Myocyte (in vitro differentiated cells): ENCODE measurements around the gene ELFN1. TPM values are rescaled to one million over a fixed set of nuclear protein-coding genes. Genes with fewer than 3 reads are reported as not detected.

ENCODE experiments used
- DNase-seq: peaks from one replicate; pipeline ENCODE4 v3.0.0-alpha.2; 2012; ENCODE audit warnings: low read depth
- polyA plus RNA-seq: library from polyadenylated mRNA; unstranded; fragments of >200 nt; gene quantifications from one replicate; pipeline ENCODE4 v1.2.1, GENCODE V29; 2012; ENCODE audit warnings: missing spikeins
- total RNA-seq: library from RNA; depleted of rRNA; stranded (reverse); fragments of >200 nt; gene quantifications from 2 replicates; pipeline ENCODE4 v1.2.3, GENCODE V29; 2014

ELFN1 gene
- not detected in 2 replicates for total RNA-seq
- polyA plus RNA-seq: 0.09 TPM

DNA sequence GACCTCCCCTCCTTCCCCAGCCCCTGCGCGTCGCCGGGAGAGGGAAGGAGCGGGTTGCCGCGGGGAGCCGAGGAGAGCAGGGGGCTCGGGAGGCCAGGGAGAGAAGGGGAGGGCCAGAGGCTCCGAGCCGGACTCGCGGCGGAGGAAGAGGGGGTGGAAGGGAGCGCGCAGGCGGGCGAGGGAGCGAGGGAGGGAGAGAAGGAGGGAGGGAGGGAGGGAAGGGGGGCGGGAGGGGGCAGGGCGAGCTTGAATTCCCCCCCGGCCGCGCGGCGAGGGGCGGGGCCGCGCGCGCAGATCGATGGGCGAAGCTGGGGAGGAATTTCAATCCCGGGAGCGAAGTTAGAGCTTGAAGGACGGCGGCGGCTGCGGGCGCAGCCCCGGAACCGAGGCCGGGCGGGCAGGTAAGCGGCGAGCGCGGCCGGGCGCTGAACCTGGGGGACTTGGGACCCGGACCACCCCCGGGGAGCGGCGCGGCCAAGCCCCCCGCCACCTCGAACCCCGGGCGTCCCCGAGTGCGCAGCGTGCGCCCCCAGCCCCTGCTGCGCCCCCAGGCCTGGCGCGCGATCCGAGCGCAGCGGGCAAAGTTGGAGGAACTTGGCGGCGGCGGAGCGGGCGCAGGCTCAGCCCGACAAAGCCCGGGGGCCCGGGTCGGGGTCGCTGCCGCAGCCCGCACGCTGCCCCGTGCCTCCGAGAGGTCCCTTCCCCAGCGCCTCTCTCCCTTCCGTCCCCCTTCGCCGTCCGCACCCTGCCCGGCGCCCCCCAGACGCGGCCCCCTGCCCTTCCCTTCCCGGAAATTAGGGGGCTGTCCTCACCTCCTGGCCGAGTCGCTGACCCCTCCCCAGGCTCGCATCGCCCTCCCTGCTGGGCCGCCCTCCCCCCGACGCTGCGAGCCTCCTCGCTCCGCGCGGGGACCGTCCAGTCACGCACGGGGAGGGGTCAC is at the start of gene ELFN1:
TSS of gene ELFN1 (plus strand) at position 324 of the 940 bp plus-strand sequence. CDS start 74,320 bp downstream, outside the sequence.
- DNase-seq: no peak

DNA sequence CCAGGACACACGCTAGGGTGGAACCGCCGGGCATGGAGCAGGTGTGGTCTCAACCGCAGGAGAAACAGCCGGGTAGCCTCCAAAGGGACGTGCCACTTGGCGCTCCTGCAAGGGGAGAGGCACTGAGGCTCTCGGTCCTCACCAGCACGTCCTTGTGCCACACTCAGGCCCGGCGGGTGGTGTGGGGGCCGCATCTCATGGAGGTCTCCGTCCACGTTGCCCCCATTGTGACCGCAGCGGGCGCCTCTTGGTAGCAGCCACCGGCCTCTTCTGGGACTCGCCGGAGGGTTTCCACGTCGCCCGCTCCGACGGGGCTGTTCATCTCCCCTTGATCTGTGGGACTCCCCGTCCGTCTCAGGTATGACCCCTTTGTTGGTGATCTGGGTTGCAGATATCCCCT is 49.2 kb upstream of the ELFN1 start:
- DNase-seq: no peak

DNA sequence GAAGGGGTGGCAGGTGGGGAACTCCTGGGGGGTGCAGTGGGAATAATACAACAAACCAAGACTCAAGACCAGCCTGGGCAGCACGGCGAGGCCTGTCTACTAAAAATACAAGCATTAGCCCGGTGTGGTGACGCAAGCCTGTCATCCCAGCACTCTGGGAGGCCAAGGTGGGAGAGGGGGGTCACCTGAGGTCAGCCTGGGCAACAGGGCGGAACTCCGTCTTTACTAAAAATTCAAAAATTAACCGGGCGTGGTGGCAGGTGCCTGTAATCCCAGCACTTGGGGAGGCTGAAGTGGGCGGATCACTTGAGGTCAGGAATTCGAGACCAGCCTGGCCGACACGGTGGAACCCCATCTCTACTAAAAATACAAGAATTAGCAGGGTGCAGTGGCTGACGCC is 48.4 kb upstream of the ELFN1 start:
- no peak for DNase-seq

DNA sequence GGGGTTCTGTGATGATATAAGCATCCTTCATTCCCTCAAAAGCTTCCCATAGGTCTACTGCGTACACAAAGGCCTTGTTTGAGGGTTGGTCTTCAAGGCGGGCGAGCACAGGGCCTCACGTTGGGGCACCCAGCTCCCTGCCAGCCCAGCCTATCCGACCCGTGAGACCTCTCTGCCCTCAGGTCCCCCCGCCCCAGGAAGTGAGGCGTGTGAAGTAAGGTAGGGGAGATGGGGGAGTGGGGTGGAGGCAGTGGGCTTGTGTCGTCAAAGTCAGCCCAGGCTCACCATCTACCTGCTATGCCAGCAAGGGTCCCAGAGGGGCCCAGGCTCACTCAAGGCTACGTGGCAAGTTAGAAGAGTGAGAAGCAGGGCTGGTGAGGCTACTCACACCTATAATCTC is 47.6 kb upstream of the ELFN1 start:
- DNase-seq: no peak

DNA sequence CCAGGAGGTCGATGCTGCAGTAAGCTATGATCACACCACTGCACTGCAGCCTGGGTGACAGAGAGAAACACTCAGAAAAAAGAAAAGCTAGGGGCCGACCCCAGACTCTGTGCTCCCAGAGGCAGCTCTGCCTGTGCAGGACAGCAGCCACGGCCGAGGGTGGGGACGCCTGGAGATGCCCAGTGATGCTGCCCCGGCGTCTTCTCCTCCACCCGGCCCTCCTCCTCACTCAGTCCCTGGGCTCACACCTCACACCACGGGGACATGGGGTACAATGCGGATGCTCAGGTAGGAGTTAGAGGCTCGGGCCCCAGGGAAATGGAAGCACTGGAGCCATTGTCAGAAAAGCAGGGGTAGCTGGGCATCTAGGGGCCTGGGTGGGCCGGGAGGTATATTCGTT is 46.3 kb upstream of the ELFN1 start:
- no peak for DNase-seq

DNA sequence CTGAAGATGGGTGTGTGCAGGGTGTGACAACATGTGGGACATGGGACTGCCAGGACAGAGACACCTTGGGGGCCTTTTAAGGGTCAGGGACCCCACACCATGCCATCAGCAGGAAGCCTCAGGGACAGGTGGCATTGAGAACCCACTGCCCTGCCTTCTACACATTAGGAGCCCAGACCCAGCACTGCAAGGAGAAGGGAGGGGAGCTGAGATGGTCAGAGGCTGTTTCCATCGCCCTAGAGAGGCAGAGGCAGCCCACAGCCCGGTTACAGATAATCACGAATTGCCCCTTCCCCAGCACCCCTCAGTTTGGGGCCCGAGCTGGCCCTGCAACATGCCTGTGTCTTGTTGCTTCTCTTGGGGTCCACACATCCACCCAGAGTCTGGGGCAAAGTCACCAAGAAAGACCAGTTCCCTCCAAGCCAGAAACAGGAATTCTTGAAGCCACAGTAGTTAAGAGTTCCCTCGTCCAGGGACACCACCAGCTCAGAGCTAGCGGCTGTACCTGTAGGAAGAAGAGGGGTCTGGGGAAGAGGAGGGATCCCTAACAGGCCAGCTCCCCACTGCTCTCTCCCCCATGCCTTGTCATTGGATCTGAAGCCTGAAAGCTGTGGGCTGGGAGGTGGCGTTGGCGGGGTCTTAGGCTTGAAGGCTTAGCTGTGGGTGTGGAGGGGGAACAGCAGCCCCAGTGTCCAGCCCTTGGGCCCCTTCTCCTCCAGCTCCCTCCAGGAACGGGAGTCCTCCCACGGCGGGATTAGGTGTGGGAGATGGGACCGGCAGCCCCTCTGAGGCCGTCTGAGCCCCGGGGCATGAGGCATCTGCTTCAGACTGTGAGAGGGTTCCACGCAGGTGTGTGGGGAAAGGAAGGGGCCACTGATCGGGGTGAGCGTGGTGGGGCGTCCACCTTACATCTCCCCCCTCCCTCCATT is 44.8 kb upstream of the ELFN1 start:
- no peak for DNase-seq

DNA sequence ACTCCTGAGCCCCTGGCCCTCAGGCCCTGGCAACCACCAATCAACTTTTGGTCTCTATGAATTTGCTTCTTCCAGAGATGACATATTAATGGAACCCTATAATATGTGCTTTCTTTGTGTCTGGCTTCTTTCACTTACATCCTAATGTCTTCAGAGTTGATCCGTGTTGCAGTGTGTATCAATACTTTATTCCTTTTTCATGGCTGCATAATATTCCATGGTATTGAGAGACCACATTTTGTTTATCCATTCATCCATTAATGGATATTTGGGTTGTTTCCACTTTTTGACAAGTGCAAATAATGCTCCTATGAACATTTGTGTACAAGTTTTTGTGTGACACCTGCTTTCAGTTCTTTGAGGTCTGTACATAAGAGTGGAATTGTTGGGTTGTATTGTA is 43.3 kb upstream of the ELFN1 start:
- DNase-seq: no peak

DNA sequence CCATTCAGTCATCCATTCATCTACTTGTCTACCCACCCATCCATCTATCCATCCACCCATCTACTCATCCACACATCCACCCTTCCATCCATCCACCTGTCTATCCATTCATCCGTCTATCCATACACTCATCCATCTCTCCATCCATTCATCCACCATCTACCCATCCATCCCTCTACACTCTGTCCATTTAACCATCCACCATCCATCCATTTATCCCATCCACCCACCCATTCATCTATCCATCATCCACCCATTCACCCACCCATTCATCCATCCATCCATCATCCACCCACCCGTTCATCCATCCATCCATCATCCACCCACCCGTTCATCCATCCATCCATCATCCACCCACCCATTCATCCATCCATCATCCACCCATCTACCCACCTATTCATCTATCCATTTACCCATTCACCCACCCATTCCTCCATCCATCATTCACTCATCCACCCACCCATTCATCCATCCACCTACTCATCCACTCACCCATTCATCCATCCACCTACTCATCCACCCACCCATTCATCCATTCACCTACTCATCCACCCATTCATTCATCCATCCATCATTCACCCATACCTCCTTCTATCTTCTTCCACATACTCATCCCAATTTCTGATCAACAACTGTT is 39.3 kb upstream of the ELFN1 start:
- DNase-seq: no peak

DNA sequence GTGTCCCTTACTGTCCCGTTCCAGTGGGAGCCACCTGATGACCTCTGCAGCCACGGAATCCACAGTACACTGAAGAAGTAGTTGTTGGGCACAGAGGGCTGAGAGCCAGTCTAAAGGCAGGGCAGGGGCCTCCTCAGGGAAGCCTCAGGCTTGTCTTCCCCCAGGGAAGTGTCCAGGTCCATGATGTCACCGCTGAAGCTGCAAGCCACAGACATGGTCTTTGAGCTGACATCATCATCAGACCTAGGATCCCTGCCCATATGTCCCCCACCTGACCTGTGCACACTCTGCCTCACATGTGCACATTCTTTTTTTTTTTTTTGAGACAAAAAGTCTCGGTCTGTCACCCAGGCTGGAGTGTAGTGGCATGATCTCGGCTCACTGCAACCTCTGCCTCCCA is 38.4 kb upstream of the ELFN1 start:
- no peak for DNase-seq

DNA sequence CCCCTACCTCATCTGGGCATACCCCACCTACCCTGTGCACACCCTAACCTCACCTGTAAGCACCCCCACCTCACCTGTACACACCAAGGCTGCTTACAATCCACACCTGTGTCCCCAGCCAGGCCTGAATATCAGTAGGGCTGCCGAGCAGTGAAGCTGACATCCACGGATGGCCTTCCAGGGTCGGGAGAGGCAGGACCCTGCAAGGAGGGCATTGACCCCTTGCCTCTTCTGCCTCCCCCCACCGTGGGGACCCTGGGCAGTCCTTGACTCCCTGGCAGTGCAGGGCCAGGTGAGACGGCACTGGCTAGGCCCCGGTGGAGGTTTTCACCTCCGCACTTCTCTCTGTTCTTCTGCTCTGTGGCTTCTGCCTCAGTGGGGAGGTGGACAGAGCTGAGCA is 37.6 kb upstream of the ELFN1 start:
- DNase-seq: no peak

DNA sequence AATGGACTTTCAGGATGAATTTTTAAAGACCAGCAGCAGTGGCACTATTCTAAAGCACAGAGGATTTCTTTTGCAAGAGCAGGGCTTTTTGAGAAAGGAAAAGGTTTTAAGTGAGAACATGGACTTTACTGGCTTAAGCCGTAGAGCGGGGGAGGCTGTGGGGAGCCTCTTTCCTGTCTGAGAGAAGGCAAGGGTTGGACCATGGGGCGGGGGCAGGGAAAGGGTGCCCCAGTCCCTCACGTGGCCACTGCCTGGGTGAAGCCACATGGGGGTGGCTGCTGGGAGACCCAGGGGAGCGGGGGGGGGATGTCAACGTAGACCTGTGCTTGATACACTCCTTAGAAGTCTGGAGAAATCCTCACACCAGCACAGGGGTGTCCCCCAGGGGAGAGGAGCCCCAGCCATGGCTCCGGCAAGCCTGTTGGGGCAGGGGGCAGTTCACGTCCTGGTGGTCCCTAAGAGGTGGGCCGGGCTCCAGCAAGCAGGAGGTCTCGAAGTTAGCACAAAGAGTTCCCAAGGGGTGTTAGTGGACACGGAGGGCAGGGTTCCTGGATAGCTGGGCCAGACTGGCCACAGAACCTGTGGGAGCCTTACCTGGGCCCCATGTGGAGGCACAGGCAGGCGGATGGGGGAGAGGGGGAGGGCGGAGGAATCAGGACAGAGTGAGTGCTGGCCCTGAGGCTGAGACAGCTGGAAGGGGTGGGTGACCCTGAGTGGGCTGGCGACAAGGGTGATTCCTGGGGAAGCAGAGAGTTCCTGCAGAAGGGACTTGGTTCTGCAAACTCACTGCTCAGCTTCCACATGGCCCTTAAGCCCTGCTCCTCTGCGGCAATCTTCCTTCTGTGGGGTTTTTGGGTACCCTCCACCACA is 36.9 kb upstream of the ELFN1 start:
- no peak for DNase-seq

DNA sequence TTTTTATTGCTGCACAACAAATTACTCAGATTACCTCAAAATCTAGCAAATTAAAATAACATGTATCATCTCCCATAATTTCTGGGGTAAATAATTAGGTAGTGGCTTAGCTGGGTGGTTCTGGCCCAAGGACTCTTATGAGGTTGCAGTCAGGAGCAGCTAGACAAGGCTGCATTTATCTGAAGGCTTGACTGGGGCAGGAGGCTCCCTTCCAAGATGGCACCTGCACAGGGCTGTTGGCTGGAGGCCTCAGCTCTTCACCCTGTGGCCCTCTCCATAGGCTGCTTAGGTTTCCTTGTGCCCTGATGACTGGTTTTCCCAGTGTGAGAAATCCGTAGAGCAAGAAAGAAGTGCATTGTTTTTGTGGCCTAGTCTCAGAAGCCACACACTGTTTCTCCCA is 34.7 kb upstream of the ELFN1 start:
- DNase-seq: no peak

DNA sequence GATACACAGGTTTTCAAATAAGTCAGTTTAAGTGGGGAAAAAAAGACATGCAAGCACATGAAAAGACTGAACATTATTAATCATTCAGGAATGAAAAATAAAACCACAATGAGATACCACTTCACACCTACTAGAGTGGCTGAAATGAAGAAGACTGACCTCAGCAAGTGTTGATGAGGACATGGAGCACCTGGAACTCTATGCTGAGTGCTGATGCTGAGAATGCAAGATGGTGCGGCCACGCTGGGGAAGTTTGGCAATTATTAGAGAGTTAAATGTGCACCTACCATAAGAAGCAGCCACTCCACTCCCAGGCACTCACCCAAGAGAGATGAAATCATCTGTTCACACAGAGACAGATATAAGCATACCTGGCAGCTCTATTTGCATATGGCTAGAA is 32.9 kb upstream of the ELFN1 start:
- DNase-seq: no peak

DNA sequence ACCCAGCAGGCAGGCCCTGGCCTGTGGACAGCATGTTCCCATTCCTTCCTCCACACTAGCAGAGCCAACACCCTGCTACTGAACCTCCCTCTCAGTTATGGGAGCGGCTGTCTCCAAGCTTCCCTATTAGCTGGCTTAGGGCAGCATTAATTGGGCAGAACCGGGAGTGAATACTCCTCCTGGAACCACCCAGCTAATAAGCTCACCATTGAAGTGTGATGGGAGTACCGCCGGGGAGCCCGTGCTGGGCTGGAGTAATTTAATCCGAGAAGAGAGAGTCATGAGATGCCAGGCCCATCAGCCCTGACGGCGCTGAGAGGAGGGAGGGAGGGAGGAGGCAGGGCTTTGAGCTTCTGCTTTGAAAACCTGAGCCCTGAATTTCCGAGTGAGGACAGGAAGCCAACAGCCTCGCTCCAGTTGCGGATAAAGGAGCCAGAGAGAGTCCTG is 31.8 kb upstream of the ELFN1 start:
- peak; percentile 53 for DNase-seq

DNA sequence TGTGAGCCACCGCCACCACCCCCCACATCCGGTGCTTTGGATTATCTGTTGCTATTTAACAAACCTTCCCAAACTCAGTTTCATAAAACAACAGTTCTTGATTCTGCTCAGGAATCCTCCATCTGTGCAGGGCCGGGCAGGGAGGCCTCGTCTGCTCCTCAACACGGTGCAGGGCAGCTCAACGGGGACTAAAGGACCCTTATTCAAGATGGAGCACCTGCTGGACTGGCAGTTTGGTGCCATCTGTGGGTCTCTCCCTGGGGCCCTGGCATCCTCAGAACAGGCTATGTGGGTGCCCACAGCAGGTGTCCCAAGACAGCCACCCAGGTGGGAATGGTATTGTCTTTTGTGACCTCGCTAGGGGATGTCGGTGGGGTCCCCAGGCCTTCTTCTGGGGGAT is 31.0 kb upstream of the ELFN1 start:
- no peak for DNase-seq

DNA sequence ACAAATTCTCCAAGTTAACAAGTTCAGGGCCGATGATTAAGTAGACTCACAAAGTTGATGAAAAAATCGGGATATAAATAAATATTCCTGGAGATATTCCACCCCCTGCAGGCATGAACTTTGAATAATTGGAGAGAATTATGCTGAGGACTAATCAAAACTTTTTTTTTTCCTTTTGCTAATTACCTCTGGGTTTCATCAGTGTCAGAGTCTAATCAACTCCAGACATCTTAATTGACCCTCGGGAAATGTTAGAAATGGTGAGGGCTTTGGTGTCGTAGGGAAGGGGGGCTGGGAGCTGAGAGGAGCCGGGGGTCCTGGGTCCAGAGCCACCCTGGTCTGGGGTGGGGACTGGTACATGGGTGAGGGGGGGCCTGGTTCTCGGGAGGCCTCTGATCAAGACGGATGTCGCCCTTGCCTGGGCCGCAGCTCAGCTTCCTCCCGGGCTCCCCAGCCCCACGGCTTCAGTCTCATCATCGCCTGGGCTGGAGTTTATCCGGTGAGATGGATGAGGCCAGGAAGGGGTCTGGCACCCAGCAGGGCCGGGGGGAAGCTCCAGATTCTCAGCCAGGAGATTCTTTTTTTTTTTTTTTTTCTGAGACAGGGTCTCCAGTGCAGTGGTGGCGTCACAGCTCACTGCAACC is 30.4 kb upstream of the ELFN1 start:
- DNase-seq: no peak

DNA sequence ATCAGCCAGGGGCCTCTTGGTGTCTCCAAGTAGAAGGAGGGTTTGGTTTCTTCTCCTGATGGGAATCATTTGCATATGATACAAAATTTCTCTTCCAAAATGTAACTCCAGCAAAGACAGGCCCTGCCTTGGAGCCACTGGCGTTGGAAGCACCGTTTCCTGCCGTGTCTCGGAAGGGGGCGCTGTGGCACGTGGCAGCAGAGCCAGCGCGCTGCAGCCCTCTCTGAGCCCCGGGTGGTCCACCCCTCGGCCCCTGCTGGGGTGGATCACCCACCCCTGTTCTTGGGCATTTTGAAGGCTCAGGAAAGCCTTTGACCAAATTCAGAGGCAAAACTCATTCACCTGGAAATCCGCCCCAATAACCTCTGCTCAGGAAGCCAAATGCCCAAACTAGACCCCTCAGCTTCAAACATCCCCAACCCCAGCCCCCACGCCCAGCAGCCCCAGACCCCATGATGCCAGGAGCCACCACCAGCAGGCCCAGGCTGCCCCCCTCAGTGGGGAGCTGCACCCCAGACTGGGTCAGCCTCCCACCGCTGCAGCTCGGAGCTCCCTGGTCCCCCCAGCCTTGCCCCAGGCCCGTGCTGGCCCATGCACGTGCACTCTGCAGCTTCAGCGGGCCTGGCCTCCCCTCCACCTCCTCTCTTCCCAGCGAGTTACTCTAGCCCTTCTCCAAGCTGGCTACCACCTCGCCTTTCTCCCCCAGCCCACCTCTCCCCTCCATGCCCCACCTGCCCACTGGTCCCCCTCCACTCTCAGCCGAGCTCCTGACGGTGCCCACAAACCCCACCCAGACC is 29.5 kb upstream of the ELFN1 start:
- DNase-seq: no peak

DNA sequence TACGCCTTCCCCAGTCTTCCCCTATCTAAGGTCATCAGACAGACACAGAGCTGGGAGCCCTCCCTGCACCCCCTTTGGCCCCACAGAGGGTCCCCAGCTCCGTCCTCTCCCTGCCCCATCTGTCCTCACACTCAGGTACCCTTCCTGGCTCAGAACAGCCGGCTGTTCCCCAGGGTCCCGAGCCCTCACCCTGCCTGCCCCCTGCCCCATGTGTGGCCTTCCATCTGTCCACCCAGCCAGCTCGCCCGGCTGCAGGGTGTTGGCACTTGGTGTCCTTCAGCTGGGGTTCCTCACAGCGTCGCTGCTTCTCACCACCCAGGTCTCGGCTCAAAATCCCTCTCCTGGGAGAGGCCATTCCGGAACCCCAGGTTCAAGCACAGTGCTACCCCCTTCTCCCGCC is 28.9 kb upstream of the ELFN1 start:
- DNase-seq: no peak

DNA sequence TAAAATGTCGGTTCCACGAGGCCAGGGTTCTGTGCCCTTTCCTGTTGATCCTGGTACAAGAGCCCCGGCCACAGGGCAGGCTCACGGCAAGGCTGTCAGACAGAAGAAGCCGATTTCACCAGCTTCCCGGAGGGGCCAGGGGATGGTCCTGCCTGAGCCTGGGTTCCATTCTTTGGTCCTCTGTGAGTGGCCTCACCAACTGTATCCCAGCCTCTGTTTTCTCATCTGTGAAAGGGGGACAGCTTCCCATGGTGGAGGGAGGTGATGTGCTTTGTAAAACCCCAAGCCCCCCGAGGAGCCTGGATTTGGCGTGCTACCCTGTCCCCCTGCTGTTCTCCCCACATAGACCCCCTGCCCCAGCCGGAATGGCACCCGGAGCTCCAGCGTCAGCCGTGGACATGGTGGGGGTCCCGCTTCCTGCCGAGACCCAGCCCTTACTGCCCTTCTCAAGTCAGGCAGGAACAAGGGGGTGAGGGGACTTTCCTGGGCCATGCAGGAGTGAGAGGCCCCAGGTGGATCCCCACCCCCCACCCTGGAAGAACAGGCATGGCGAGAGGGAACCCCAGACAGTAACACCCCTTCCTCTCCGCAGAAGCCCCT is 28.3 kb upstream of the ELFN1 start:
- DNase-seq: no peak
